Glutamatergic neuron (in vitro differentiated cells): ENCODE measurements around the gene PELI2. TPM values are rescaled to one million over a fixed set of nuclear protein-coding genes. Genes with fewer than 3 reads are reported as not detected.
A peak's percentile ranks its signal among the peaks of the same experiment; 100 is the strongest.

Experiments
- DNase-seq: peaks from one replicate; pipeline ENCODE4 v3.0.0; 2022
- H3K27ac Mint-ChIP-seq: one replicate; pipeline ENCODE4 v1.8.0; 2020; ENCODE audit warnings: mild to moderate bottlenecking, mixed read lengths, inconsistent platforms; ENCODE audit not compliant: unreplicated experiment
- H3K27me3 Mint-ChIP-seq: one replicate; pipeline ENCODE4 v1.8.0; 2020; ENCODE audit warnings: mild to moderate bottlenecking, moderate library complexity, mixed read lengths, inconsistent platforms; ENCODE audit not compliant: unreplicated experiment
- H3K36me3 Mint-ChIP-seq: one replicate; pipeline ENCODE4 v1.8.0; 2020; ENCODE audit warnings: mild to moderate bottlenecking, mixed read lengths, inconsistent platforms; ENCODE audit not compliant: unreplicated experiment
- H3K4me1 Mint-ChIP-seq: one replicate; pipeline ENCODE4 v1.8.0; 2020; ENCODE audit warnings: mild to moderate bottlenecking, low read depth, mixed read lengths, inconsistent platforms; ENCODE audit not compliant: unreplicated experiment
- H3K4me3 Mint-ChIP-seq: one replicate; pipeline ENCODE4 v1.8.0; 2020; ENCODE audit warnings: mild to moderate bottlenecking, mixed read lengths, inconsistent platforms; ENCODE audit not compliant: unreplicated experiment
- H3K9me3 Mint-ChIP-seq: one replicate; pipeline ENCODE4 v1.8.0; 2020; ENCODE audit warnings: mild to moderate bottlenecking, moderate library complexity, mixed read lengths, inconsistent platforms; ENCODE audit not compliant: unreplicated experiment
- CTCF ChIP-seq: fragments of 200-600 bp; sonication (generic); IDR thresholded peaks from one replicate; pipeline ENCODE4 v1.5.0; 2021; ENCODE audit not compliant: partially characterized antibody, unreplicated experiment
- total RNA-seq: library from RNA; stranded (reverse); fragmentation: NEBNext Ultra II Directional; extraction: Animal tissue kit (Norgen Biotek cat#: 25700); gene quantifications from one replicate; pipeline ENCODE4 v1.2.1, GENCODE V29; 2021; ENCODE audit not compliant: unreplicated experiment

Gene PELI2
- total RNA-seq, 1 donor from 2014 or later = 158 TPM

- peak overlapping the region; percentile 71 for H3K4me3 Mint-ChIP-seq
- TF ChIP-seq CTCF = no peak
- DNase-seq = no peak
- H3K36me3 Mint-ChIP-seq = no peaks in the 10 kb centered on the region
- H3K27ac Mint-ChIP-seq = peak overlapping the region; percentile 57
- peaks cover 6% of the 10 kb centered on the region for H3K9me3 Mint-ChIP-seq
- H3K4me1 Mint-ChIP-seq = peaks cover 81% of the 10 kb centered on the region
- H3K27me3 Mint-ChIP-seq = peaks cover 5% of the 10 kb centered on the region
Measured at GRCh38 chr14:56129092-56129491, 10.9 kb downstream of the PELI2 start.

DNA sequence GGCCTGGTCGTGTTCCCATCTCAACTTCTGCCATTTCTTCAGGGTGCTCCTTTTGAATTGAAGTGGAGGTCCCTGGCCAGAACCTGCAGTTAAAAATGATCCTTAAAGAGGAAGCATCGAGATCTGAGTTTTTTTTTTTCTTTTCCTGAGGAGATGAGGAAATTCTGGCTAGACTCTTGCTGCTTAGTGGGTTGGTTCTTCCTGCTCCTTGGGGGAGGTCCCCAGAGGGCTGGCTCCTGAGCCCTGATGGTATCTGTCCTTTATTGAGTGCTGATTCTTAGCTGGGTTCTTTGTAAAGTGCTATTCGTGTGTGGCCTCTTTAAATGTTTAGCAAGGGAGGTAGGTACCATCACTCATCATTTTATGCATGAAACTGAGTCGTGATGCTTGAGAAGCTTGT, 11.7 kb downstream of the PELI2 start:
- H3K4me3 Mint-ChIP-seq = peak overlapping the region; percentile 68
- no peaks in the 10 kb centered on the region for H3K36me3 Mint-ChIP-seq
- H3K4me1 Mint-ChIP-seq = peaks cover 81% of the 10 kb centered on the region
- no peak for DNase-seq
- peak overlapping the region; percentile 57 for H3K27ac Mint-ChIP-seq
- peaks cover 5% of the 10 kb centered on the region for H3K9me3 Mint-ChIP-seq
- peaks cover 5% of the 10 kb centered on the region for H3K27me3 Mint-ChIP-seq
- TF ChIP-seq CTCF = no peak

DNA sequence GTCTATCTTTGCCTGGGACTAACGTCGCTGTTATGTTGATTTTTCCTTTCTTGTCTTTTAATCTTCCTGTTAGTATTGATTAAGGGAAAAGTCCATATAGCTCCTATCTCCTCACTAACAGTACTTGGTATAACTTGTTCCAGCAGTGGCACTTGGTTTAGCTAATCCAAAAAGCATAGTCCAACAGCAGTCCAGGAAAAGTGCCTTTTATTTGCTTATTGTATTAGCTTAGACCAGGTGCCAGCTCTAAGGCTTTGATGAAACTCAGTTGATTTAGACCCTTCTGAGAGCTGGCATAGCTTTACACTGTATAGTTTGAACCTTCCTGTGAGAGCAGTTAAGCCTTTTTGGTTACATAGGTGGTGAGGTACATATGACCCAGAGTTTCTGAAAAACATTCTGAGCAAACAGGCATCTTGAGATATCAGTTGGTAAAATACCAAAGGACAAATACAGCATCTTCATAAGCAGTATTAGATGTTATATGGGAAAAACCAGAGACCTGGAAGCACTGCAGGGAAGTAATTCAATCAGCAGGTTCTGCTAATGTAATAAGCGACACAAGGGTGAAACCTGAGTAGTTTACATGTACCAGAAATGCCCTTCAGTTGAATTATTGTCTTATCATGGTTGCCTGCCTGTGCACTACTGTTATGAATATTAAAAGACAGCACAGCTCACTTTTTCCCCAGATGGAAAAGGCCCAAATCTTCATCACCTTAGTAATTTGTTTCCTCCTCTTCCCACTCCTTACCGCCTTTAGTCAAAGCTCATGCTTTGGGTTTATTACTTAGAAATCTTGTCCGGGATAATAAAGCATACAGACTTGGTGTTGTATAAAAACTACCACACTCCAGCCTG, 13.0 kb downstream of the PELI2 start:
- Mint-ChIP-seq H3K4me1 (peaks cover 79% of the 10 kb centered on the region), H3K4me3 (peak overlapping the region; percentile 76), H3K27me3 (peaks cover 5% of the 10 kb centered on the region), H3K27ac (peak overlapping the region; percentile 76), H3K9me3 (peaks cover 2% of the 10 kb centered on the region), H3K36me3 (no peaks in the 10 kb centered on the region)
- no peak for DNase-seq
- TF ChIP-seq CTCF = no peak

GRCh38 chr14:56131865-56132833, 13.9 kb downstream of the PELI2 start:
- Mint-ChIP-seq H3K27me3 (peaks cover 5% of the 10 kb centered on the region), H3K27ac (peak overlapping the region; percentile 76), H3K4me3 (peak overlapping the region; percentile 76), H3K36me3 (no peaks in the 10 kb centered on the region), H3K9me3 (peaks cover 2% of the 10 kb centered on the region), H3K4me1 (peaks cover 79% of the 10 kb centered on the region)
- no peak for DNase-seq
- TF ChIP-seq CTCF = no peak
